Motor neuron (in vitro differentiated cells): Measurements from ENCODE around the gene FBXO9. TPM values are rescaled to one million over a fixed set of nuclear protein-coding genes. Genes with fewer than 3 reads are reported as not detected.
"Not testable (repeated sequence)": the region's sequence is repeated elsewhere in the genome, so short reads cannot be mapped to it uniquely, and the experiment has no call there.

Experiments
- ATAC-seq, 8 experiments: fragments of 200-7000 bp; cut with Tn5 transposase; replicated peaks in 6 of 8; 2 replicates each; pipeline ENCODE4 v1.8.0; 2021; ENCODE audit warnings: mild to moderate bottlenecking in 8 of 8, moderate library complexity in 8 of 8
- H3K27ac ChIP-seq, 2 donors: fragments of 250-450 bp; sonication (Bioruptor Pico); 2 replicates each; pipeline ENCODE4 v1.9.0; 2021; ENCODE audit warnings: antibody characterized with exemption in 2 of 2, mild to moderate bottlenecking in 2 of 2, moderate library complexity in 1 of 2
- H3K4me1 ChIP-seq, 2 donors: fragments of 250-450 bp; sonication (Bioruptor Pico); replicated peaks in 1 of 2; 2 replicates each; pipeline ENCODE4 v1.6.1; 2021; ENCODE audit warnings: antibody characterized with exemption in 2 of 2, mild to moderate bottlenecking in 2 of 2, moderate library complexity in 1 of 2
- H3K4me3 ChIP-seq, 5 donors: fragments of 250-450 bp; sonication (Bioruptor Pico); 2 replicates each; pipeline ENCODE4 v1.9.0; 2021; ENCODE audit warnings: antibody characterized with exemption in 5 of 5, mild to moderate bottlenecking in 5 of 5, moderate library complexity in 4 of 5
- WGBS, 10 experiments: fragments of 450-650 bp; shearing (Covaris generic); methylation state at CpG; one replicate each; pipeline ENCODE4 v1.0.0; 2022; 5-methylcytosine and 5-hydroxymethylcytosine counted together
- in situ Hi-C, 9 experiments: fragments of 400-800 bp; cut with MboI; loops; one replicate each; pipeline ENCODE4 v1.15.0; 2021; ENCODE audit warnings: low sequenced_read_pairs in 9 of 9, low pct_unique_long_range_greater_than_20kb in 2 of 9; ENCODE audit not compliant: unreplicated experiment in 9 of 9
- total RNA-seq, 8 experiments: library from RNA; unstranded; fragments of 300-600 nt; gene quantifications; 2 replicates each; pipeline versions ENCODE4 v1.2.3 to v1.2.4, GENCODE V29; 2022

FBXO9 gene
- total RNA-seq, 8 experiments from 2014 or later: 17.5 to 62.5 (median 27.8) TPM

DNA sequence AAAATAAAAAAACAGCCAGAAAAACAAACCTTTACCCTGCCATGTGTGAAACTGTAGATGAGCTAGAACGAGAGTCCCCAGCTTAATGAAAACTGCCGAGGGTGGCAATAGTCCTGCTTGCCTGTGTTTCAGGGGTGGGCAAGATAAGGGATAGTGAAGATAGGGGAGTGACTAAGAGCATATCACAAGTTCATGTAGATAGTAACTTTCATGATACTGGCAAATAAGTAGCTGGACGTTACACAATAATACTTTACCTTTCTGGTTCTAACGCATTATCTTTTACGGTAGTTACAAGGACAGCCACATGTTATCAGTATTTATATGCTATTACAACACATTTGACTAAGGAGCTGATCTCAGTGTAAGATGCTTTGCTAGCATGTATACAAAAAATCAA lies 9.3 kb upstream of the FBXO9 start:
- 77 to 100% (median 85%) methylated on average over 1 to 5 of the region's 5 CpGs for WGBS, 10 experiments
- ATAC-seq: no peak
- no peak overlapping the region for H3K4me3 ChIP-seq
- H3K4me1 ChIP-seq: peaks cover 17 to 20% of the 10 kb centered on the region in 2 donors
- in situ Hi-C loops: no loop called here
- no peak overlapping the region for H3K27ac ChIP-seq

- Histone ChIP-seq H3K27ac (no peak overlapping the region), H3K4me3 (no peak overlapping the region), H3K4me1 (peaks cover 17 to 20% of the 10 kb centered on the region in 2 donors)
- ATAC-seq: peak in 1 of 8 experiments; percentile 50
- in situ Hi-C loops: no loop called here
- WGBS, 10 experiments: 29 to 86% (median 61%) methylated on average over 1 to 3 of the region's 3 CpGs; no CpG with 5 or more reads in 1 of the 10 experiments
These were observed 8.9 kb upstream of the FBXO9 start for GRCh38 chr6:53056273-53056672.

DNA sequence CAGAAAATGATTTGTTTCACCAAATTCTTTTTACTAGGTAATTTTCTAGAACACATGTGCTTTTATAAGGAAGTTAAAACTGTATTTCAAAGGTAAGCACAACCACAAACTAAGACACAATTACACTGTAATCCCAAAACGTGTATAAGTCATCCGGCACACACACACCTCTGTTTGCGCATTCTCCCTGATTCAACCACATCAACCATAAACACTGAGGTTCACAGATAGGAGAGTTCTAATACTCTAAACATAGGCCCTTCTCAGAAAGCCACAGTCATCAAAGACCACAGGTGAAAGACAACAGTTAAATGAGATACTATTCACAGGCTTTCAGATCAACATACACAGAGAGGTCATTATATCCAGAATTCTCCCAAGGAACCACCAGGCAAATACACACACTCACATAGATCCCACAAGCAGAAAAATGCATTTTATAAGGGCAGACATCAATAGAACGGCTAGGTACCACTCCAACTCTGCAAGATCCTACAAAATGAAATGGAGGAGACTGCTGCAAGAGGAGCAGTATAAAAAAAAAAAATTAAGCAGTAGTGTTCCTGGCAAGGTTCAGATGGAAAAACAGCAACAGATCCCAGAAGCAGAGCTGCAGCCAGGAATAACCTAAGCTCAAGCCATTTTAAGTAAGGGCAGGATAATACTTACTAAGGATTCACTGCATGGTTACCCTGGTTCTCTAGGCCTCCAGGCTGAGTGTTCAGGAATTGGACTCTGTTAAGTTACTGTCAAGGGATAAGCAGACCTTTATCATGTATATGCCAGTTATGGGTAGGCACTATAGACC lies 6.6 kb upstream of the FBXO9 start:
- Histone ChIP-seq H3K27ac (no peak overlapping the region), H3K4me3 (no peak overlapping the region), H3K4me1 (peaks cover 17 to 20% of the 10 kb centered on the region in 2 donors)
- WGBS, 10 experiments: 60 to 100% (median 90%) methylated on average over 1 to 4 of the region's 4 CpGs; no CpG with 5 or more reads in 1 of the 10 experiments
- in situ Hi-C loops: no loop called here
- no peak for ATAC-seq

GRCh38 chr6:53059648-53060589 lies 5.3 kb upstream of the FBXO9 start:
- in situ Hi-C loops: no loop called here
- Histone ChIP-seq H3K27ac (no peak overlapping the region), H3K4me1 (peaks cover 17 to 20% of the 10 kb centered on the region in 2 donors), H3K4me3 (peak overlapping the region; percentile 67 to 92 (median 83))
- no peak for ATAC-seq
- WGBS, 10 experiments: 0 to 80% (median 30%) methylated on average over 1 to 3 of the region's 3 CpGs

DNA sequence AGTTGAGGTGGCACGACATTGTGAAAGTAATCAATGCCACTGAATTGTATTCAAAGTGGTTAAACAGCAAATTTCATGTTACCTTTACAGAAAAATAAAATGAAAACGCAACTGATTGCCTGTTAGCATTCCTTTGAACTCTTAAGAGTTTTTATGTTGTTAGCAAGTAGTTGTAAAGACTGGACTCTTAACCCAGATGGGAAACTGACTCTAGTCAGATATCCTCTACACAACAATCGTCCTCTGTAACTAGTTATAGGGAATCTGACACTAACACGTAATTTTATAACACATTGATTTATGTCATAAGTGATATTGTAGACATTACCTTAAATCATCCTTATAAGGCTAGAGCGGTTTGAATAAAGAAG lies 3.0 kb upstream of the FBXO9 start:
- H3K4me3 ChIP-seq: peak overlapping the region; percentile 67 to 92 (median 83)
- peak overlapping the region in 1 of 2 donors; percentile 94 for H3K27ac ChIP-seq
- ATAC-seq: no peak
- in situ Hi-C loops: no loop called here
- WGBS, 10 experiments: 0 to 25% (median 18%) methylated on average over 1 to 5 of the region's 5 CpGs; no CpG with 5 or more reads in 1 of the 10 experiments
- peaks cover 18 to 31% of the 10 kb centered on the region in 2 donors for H3K4me1 ChIP-seq

- Histone ChIP-seq H3K4me1 (peaks cover 12 to 22% of the 10 kb centered on the region in 2 donors), H3K4me3 (peak overlapping the region in 1 of 5 donors; percentile 72)
- 28 to 100% (median 73%) methylated on average over 2 to 16 of the region's 16 CpGs; no CpG with 5 or more reads in 4 of the 10 experiments for WGBS, 10 experiments
- in situ Hi-C loops, H3K27ac ChIP-seq, ATAC-seq: not testable (repeated sequence)
These were observed 949 bp upstream of the FBXO9 start for GRCh38 chr6:53064255-53064654.

DNA sequence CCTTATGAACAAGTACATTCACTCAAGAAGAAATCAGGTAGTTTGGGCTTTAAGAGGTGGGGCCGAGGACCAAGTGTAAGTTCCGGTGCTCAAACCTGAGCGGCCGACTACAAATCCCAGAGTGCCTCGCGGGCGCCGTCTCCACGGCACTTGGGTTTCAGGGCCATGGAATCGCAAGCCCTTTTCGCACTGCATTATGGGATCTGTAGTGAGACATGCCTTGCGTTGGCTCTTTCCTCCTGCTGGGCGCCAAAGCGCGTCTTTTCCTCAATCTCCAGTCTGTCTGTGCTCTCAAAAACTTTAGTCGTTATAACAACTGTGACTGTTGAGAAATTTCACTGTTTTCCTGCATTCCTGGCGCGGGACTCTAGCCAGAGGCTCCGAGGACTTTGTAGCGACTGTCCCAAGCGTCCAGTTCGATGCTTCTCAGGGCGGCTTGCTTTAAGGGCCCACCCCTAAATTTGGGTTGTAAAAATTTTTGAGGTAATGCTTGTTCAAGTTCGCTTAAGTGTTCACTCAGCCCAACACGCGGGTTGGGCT lies 408 bp upstream of the FBXO9 start:
- Histone ChIP-seq H3K4me1 (peaks cover 9 to 17% of the 10 kb centered on the region in 2 donors), H3K4me3 (peak overlapping the region; percentile 51 to 99 (median 74)), H3K27ac (peak overlapping the region; percentile 73 to 79)
- WGBS, 10 experiments: 0 to 6% (median 1%) methylated on average over 4 to 14 of the region's 26 CpGs; no CpG with 5 or more reads in 2 of the 10 experiments
- in situ Hi-C loops: no loop called here
- peak; percentile 58 to 74 (median 63) for ATAC-seq

DNA sequence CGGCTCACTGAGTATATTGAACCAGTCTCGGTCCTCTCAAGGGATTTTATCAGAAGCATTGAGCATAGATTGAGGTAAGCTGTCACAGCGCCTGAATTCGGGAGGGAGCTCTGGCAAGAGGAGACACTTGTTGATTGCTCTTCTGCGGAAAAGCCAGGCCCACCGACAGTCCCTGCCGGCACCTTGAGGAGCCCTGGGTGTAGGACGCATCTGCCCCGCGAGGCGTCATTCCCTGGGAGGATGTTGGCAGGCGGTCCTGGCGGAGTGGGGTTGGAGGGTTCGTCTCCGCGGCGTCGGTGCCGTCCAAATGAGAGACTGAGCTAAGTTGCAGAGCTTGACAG lies 843 bp downstream of the FBXO9 start:
- in situ Hi-C loops: no loop called here
- Histone ChIP-seq H3K4me1 (peaks cover 6 to 13% of the 10 kb centered on the region in 2 donors), H3K4me3 (peak overlapping the region; percentile 51 to 99 (median 74)), H3K27ac (peak overlapping the region in 1 of 2 donors; percentile 73)
- ATAC-seq: peak in 6 of 8 experiments; percentile 0 to 2 (median 1)
- 0 to 12% (median 2%) methylated on average over 1 to 12 of the region's 19 CpGs; no CpG with 5 or more reads in 1 of the 10 experiments for WGBS, 10 experiments

DNA sequence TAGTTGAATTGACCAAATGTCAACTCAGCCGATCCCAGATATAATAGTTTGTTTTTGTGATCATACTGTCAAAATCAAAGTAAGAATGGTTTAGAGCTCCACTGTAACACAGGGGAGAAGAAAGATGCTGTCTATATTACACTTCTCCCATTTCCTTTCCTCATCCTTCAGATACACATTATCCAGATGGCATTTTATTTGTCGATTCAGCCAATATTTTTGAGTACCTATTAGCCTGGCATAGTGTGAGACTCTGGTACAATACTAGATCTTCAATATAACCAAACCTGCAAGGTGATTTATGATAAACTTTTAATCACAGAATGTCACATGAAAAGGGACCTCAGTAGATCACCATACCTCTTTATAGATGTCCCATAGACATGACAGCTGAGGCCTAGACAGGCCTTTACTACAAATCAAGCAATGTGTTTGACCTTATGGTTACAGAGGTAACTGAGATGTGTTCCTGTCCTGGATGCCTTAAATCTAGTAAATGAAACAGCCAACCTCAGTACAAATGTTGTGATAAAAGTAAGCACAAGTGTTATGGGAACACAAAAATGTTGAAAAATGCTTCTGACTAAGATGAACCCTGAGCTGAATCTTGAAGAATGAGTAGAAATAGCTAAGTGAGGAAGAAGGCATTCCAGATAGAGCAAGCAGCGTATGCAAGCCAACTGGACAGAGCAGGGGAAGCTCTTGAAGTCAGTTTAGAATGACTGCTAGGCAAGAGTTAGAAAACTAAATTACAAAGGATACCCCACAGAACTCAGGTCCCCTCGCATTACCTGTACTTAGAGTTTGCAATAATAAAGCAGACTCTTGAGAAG lies 1.9 kb downstream of the FBXO9 start:
- H3K27ac ChIP-seq: no peak overlapping the region
- ATAC-seq: no peak
- in situ Hi-C loops: no loop called here
- peak overlapping the region in 1 of 5 donors; percentile 51 for H3K4me3 ChIP-seq
- peaks cover 6 to 13% of the 10 kb centered on the region in 2 donors for H3K4me1 ChIP-seq
- 57 to 95% (median 88%) methylated on average over 2 to 4 of the region's 4 CpGs; no CpG with 5 or more reads in 1 of the 10 experiments for WGBS, 10 experiments

DNA sequence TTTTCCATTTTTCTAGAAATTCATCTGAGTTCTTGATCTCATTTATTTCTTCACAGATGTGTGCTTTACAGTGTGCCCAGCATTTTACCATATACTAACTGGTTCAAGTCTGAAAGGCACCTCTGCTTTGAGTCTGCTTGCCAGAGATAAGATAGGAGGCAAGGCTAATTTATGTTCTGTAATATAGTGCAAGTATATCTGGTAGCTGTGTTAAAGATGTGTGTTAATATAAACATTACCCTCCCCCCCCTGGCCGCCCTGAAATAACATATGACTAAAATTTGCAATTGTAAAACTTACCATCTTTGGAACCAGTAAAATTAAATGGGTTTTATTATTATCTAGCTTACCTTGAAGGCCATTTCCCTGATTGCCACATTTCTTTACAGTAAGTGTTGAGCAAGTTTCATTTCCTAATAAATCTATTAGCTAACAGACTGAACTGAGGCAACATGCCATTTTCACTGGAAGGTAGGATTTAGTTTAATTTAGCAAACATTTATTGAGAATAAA lies 2.7 kb downstream of the FBXO9 start:
- 40 to 100% (median 90%) methylated on average over 1 of the region's 1 CpG; no CpG with 5 or more reads in 4 of the 10 experiments for WGBS, 10 experiments
- H3K4me3 ChIP-seq: no peak overlapping the region
- no peak overlapping the region for H3K27ac ChIP-seq
- in situ Hi-C loops: no loop called here
- ATAC-seq: no peak
- H3K4me1 ChIP-seq: peaks cover 6 to 13% of the 10 kb centered on the region in 2 donors

- ATAC-seq: no peak
- Histone ChIP-seq H3K4me1 (peaks cover 6 to 13% of the 10 kb centered on the region in 2 donors), H3K4me3 (no peak overlapping the region), H3K27ac (no peak overlapping the region)
- in situ Hi-C loops: no loop called here
- 7 to 100% (median 83%) methylated on average over 1 of the region's 1 CpG; no CpG with 5 or more reads in 4 of the 10 experiments for WGBS, 10 experiments
These were observed 4.2 kb downstream of the FBXO9 start for GRCh38 chr6:53069427-53069826.

DNA sequence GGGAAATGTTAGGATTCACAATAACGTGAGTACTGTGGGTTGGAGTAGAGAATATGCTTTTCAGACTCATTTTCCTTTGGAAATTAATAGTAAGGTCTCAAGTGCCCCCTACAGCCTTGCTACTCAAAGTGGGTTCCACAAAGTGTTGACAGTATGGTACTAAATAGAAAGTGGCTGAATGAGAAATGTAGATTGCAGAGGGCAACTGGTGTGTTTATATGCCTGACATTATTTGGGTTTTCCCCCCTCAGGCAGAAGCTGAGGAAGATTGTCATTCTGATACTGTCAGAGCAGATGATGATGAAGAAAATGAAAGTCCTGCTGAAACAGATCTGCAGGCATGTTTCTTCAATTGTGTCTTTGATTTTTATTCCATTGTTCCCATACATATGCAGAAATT lies 5.6 kb downstream of the FBXO9 start:
- 0 to 100% (median 82%) methylated on average over 1 of the region's 1 CpG; no CpG with 5 or more reads in 2 of the 10 experiments for WGBS, 10 experiments
- Histone ChIP-seq H3K4me3 (no peak overlapping the region), H3K4me1 (peaks cover 6 to 13% of the 10 kb centered on the region in 2 donors), H3K27ac (no peak overlapping the region)
- in situ Hi-C loops: no loop called here
- peak in 1 of 8 experiments; percentile 10 for ATAC-seq
